Fibroblast of peridontal ligament (primary cell): ENCODE data around the gene CTXN1.
"Not testable (repeated sequence)": the region's sequence is repeated elsewhere in the genome, so short reads cannot be mapped to it uniquely, and the experiment has no call there.

ENCODE experiments used
- DNase-seq: peaks from one replicate; pipeline ENCODE4 v3.0.0-alpha.2; 2010; ENCODE audit errors: extremely low read depth

The CTXN1 gene

DNA sequence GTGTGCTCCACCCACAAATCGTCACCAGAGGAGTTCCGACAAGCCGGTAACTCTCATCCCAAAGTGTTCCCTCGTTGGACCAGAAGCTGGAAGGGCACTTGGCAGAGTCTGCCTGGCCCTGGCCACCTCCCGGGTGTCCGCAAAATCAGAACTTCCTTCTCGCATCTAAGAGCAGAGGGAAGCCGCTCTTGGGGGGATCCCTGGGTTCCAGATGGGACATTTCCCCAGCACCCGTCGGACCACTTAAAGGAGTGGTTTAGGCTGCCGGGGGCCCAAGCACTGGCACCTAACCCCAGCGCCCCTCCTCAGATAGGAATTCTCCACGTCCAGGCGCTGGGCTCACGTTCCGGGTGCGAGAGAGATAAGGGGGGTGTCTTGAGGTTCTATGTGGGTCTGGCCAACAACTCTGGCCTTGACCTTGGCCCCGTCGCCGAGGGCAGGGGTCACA, 23.1 kb downstream of the CTXN1 start:
- DNase-seq: no peak

DNA sequence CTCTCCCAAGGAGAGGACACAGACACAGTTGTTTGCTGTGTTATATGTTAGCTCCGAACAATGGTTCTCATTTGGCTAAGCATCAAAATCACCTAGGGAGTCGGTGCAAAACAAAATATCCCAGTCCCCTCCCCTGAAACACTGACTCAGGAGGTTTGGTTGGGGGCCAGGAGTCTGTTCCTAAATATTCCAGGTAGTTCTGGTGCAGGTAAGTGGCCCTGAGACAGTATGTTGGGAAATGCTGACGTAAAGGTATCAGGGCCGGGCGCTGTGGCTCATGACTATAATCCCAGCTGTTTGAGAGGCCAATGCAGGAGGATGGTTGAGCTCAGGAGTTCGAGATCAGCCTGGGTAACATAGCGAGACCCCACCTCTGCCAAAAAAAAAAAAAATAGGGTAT, 24.6 kb downstream of the CTXN1 start:
- no peak for DNase-seq

DNA sequence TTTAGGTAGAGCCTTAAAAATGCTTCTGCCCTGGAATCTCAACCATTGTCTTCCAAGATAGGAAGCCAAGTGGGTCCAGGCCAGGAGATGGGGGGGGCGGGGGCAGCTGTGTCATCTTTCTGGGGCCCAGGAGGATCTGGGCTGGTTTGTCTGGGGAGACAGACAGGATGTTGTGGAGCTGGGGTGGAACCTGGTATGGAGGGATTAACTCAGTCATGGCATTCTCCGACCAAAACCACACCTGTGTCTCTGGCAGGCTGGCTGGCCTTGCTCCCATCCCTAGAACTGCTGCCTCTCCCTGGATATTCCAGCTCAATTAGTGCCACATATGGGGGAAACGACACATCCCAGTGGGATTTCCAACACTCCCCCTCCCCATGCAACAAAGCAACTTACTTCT, 25.0 kb downstream of the CTXN1 start:
- no peak for DNase-seq

DNA sequence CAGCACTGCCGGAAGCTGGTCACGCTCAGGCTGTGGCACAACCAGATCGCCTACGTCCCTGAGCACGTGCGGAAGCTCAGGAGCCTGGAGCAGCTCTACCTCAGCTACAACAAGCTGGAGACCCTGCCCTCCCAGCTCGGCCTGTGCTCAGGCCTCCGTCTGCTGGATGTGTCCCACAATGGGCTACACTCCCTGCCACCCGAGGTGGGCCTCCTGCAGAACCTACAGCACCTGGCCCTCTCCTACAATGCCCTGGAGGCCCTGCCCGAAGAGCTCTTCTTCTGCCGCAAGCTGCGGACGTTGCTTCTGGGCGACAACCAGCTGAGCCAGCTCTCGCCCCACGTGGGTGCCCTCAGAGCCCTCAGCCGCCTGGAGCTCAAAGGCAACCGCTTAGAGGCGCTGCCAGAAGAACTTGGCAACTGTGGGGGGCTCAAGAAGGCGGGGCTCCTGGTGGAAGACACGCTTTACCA, 25.5 kb downstream of the CTXN1 start:
- no peak for DNase-seq

DNA sequence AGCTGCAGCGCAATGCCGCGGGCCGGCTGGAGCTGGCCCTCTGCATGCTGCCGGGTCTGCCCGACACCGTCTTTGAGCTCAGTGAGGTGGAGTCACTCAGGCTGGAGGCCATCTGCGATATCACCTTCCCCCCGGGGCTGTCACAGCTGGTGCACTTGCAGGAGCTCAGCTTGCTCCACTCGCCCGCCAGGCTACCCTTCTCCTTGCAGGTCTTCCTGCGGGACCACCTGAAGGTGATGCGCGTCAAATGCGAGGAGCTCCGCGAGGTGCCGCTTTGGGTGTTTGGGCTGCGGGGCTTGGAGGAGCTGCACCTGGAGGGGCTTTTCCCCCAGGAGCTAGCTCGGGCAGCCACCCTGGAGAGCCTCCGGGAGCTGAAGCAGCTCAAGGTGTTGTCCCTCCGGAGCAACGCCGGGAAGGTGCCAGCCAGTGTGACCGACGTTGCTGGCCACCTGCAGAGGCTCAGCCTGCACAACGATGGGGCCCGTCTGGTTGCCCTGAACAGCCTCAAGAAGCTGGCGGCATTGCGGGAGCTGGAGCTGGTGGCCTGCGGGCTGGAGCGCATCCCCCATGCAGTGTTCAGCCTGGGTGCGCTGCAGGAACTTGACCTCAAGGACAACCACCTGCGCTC, 26.1 kb downstream of the CTXN1 start:
- no peak for DNase-seq

DNA sequence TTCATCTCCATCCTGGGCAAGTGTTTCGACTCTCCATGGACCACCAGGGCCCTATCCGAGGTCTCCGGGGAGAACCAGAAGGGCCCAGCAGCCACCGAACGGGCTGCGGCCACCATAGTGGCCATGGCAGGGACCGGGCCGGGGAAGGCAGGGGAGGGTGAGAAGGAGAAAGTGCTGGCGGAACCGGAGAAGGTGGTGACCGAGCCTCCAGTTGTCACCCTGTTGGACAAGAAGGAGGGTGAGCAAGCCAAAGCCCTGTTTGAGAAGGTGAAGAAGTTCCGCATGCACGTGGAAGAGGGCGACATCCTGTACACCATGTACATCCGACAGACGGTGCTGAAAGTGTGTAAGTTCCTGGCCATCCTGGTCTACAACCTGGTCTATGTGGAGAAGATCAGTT, 27.0 kb downstream of the CTXN1 start:
- no peak for DNase-seq

DNA sequence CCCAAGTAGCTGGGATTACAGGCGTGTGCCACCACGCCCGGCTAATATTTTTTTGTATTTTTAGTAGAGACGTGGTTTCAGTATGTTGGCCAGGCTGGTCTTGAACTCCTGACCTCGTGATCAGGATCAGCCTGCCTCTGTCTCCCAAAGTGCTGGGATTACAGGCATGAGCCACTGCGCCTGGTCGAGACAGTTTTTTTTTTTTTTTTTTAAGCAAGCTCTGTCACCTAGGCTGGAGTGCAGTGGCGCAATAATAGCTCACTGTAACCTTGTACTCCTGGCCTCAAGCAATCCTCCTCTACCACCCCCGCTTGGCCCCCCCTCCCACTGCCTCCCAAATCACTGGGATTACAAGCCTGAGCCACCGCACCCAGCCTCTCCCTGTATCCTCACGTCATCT, 28.6 kb downstream of the CTXN1 start:
- no peak for DNase-seq

DNA sequence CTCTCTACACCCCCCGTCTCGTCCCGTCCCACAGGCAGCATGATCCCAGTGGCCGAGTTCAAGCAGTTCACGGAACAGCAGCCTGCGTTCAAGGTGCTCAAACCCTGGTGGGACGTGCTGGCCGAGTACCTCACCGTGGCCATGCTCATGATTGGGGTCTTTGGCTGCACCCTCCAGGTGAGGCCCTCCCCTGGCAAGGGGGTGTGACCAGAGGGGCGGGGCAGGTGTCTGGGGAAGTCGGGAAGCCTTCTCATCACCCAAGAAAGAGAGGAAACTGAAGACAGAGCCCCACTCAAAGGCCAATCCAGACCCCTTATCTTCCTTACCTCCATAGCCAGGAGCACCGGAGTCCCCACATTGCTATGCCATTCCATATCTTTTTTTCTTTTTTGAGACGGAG, 30.4 kb downstream of the CTXN1 start:
- no peak for DNase-seq

DNA sequence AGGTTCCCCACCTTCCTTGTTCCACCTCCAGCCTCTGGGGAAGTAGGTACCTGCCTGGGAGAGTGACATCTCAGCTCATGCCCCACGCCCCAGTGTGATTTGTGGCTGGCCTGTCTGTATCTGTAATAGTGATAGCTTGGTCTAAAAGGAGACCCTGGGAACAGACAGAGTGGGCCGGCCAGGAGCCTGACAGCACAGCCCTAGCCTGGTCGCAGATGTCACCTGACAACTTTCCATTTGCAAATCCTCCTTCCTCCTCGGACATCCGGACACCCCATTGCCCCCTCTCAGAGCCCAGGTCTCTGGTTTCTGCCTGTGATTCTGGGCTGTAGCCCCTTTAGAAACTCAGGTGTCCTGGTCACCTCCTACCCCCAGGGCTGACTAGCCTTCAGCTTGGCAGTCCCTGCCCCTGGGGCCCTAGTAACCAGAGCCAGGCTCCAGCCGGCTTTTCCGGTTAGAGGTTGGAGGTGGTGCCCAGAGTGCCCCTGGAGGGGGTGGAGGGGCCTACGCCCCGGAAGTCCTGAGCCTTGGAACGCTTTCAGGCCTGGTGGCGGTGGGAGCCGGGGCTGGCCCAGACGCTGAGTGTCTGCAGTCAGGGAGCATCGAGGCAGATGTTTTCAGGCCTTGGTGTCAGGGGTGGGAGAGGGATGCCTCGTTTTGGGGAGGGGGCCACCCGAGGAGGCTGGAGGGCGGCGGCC, 31.2 kb downstream of the CTXN1 start:
- DNase-seq: no peak

DNA sequence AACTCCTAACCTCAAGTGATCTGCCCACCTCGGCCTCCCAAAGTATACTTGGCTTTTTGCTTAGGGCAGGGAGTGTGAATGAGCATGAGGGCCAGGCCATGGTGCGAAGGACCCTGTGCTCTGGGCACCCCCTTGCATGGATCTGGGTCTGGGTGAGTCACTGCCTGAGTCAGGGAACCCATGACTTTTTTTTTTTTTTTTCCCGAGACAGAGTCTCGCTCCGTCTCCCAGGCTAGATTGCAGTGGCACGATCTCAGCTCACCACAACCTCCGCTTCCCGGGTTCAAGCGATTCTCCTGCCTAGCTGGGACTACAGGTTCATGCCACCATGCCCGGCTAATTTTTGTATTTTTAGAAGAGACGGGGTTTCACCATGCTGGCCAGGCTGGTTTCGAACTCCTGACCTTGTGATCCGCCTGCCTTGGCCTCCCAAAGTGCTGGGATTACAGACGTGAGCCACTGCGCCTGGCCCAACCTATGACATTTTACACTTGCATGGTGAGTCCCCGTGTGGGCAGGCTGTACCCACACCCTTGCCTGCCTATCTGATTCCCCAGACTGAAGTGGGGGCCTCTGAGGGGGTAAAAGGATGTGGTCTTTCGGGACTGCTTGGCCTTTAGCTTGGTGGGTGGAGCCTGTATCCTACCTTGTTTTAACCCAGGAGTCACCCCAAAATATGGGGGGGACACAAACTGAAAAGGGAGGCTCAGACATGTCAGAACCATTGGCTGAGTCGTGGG, 32.4 kb downstream of the CTXN1 start:
- not testable (repeated sequence) for DNase-seq

DNA sequence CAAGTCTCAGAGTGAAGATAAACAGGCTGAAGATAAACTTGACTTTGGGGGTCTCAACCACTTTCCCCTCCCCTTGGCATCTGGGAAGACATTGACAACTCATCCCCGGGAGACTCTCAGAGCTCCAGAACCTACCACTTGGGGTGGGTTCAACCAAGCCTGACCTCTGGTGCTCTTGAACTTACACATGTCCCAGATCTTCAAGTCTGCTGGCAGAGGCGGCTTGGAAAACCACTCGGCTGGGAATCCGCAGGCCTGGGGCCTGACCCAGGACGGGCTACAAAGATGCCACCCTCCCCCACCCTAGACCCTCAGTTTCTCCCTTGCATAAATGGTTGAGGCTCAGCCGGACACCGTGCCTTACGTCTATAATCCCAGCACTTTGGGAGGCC, 37.1 kb downstream of the CTXN1 start:
- DNase-seq: no peak

DNA sequence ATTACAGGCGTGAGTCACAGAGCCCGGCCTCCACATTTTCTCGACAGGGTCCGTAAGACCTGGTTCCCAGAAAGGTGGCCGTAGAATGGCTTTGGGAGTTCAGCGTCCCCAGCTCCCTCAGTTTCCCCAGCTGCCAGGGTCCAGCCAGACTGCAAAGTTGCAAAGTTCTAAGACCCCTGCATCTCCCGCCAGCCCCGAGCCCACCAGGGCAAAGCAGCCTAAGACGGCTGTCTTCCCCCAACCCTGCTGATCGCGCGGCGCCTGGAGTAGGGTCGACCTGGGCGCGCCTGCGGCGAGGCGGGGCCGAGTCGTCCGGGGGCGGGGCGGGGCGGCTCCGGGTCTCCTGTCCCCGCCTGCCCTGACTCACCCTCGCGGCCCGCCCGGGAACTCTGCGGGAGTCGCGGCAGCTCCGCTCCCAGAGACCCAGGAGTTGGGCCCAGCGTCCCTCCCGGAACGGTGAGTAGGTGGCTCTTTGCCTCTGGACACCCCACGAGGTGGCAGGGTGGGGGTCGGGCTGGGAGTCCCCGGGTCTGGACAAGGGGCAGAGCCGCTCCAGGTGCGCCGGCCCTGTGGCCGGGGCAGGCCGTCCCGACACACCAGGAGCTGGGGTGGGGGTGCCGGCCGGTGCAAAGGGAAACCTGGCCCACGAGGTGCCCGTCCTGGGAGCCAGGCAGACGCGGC, 37.6 kb downstream of the CTXN1 start, which contains the start of gene LRRC8E:
Gene LRRC8E (plus strand): TSS at position 366 of the 681 bp plus-strand sequence. CDS start 7,094 bp downstream, outside the sequence.
- peak; percentile 43 for DNase-seq

DNA sequence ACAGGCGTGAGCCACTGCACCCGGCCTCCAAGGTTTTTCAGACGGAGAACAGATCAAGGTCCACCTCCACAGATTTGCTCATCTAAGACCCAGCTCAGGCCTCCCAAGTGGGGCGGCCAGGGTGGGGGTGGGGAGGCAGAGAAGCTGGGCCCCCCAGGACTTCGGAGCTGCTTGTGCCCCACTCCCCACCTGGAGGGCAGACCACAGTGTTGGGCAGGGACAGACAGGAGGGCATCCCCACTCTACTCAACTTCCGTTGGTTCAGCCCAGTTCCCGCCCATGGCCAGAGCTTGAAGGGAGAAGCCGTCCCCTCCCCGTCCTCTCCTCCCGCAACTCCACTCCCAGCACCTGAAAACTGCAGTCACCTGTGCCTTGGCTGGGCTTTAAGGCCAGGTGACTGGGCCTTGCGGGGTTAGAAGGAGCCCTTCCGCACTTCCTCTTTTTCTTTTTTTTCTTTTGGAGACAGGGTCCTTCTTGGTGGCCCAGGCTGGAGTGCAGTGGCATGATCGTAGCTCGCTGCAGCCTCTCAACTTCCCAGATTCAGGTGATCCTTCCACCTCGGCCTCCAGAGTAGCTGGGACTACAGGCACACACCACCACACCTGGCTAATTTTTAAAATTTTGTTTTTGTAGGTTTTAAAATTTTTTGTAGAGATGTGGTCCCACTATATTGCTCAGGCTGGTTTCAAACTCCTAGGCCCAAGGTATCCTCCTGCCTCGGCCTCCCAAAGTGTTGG, 38.4 kb downstream of the CTXN1 start:
- DNase-seq: no peak

DNA sequence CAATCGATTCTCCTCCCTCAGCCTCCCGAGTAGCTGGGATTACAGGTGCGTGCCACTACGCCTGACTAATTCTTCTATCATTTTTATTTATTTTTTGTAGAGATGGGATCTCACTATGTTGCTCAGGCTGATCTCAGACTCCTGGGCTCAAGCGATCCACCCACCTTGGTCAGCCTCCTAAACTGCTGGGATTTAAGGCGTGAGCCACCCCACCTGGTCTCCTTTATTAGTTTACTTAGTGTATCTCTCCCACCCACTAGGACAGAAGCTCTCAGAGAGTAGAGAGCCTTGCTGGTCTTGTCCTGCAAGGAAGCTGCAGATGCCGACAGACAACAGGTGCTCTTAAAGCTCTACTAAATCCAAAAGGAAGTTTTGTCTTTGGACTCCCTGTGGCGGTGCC, 40.1 kb downstream of the CTXN1 start:
- DNase-seq: no peak

DNA sequence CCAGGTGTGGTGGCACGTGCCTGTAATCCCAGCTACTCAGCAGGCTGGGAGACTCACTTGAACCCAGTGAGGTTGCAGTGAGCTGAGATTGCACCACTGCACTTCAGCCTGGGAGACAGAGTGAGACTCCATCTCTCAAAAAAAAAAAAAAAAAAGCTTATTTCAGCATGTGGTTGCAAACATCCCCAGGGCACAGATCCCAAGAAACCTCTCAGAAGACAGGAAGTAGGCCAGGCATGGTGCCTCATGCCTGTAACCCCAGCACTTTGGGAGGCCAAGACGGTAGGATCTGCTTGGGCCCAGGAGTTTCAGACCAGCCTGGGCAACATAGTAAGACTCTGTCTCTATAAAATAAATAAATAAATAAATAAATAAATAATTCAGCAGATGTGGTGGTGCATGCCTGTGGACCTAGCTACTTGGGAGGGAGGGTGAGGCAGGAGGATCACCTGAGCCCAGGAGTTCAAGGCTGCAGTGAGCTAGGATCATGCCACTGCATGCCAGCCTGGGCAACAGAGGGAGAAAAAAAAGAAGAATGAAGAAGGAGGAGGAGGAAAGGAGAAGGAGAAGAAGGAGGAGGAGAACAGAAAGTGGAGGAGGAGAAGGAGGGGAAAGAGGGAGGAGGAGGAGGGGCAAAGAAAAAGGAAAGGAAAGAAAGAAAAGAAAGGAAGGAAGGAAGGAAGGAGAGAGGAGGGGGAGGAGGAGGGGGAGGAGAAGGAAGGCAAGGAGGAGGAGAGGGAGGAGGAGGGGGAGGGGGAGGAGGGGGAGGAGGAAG, 42.0 kb downstream of the CTXN1 start:
- peak; percentile 58 for DNase-seq

DNA sequence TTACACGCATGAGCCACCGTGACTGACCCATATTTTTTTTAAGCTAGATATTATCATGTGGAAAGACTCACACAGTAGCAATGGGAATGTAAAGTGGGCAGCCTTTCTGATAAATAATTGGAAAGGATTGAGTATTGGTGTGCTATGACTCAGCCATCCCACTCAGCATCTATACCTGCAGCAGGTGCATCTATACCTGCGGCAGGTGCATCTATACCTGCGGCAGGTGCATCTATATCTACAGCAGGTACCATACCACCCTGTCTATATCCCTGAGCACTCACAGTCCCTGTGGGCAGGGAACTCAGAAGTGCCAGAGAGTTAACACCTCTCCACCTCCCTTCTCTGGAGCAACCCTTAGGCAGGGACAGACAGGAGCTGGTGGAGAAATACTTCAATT, 42.8 kb downstream of the CTXN1 start:
- no peak for DNase-seq

DNA sequence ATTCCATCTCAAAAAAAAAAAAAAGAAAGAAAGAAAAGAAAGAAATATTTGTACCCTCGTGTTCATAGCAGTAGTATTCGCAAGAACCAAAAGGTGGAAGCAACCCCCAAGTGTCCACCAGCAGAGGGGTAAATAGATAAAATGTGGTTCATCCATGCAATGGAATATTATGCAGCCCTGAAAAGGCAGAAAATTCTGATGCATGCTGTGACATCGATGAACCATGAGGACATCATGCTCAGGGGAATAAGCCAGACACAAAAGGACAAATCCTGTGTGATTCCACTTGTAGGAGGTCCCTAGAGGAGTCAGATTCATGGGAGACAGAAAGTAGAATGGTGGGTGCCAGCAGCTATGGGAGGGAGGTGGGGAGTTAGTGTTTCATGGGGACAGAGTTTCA, 44.0 kb downstream of the CTXN1 start:
- DNase-seq: no peak

DNA sequence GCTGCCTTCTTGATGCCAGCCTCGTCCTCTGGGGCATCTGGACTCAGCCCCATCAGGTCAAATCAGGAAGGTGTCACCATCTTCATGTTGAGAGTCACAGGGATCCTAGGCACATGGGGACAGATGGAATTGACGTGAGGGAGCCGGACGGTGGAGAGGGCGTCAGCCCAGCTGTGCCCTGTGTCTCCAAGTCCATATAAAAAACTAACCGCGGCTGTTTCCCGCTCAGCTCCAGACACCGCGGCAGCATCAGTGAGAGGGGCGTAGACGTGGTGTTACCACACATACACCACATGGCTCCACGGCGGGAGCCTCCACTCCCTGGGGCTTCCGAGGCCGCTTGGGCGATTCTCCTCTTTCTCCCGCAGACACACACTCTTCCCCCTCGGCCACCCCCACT, 46.1 kb downstream of the CTXN1 start:
- DNase-seq: no peak

DNA sequence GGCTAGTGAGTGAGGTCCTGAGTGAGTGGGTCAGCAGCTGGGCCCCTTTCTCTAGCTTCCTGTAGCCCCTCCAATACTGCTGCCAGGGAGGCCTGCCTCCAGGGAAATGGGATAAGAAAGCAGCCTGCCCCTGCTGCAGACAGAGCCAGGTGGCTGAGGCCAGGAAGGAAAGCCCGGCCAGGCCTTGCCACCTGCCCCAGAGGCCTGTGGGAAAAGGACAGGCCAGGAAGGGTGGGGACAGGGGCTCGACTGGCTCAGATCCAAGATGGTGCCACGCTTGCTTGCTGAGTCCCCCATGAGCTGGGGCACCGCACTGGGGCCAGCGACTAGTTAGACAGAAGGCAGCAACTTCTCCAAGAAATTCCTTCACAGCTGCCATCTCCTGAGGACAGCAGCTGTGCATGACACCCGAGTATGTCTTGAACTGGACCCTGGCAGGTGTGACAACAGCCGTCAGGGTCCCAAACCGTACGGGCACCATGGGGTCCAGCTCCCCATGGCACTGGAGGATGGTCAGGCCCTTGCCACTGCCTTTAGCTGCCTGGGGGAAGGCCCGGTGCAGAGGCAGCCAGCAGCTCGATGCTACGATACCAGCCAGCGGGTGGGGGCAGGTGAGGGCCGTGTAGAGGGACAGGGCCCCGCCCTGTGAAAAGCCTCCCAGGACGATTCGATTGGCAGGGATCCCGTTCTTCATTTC, 46.7 kb downstream of the CTXN1 start:
- no peak for DNase-seq

DNA sequence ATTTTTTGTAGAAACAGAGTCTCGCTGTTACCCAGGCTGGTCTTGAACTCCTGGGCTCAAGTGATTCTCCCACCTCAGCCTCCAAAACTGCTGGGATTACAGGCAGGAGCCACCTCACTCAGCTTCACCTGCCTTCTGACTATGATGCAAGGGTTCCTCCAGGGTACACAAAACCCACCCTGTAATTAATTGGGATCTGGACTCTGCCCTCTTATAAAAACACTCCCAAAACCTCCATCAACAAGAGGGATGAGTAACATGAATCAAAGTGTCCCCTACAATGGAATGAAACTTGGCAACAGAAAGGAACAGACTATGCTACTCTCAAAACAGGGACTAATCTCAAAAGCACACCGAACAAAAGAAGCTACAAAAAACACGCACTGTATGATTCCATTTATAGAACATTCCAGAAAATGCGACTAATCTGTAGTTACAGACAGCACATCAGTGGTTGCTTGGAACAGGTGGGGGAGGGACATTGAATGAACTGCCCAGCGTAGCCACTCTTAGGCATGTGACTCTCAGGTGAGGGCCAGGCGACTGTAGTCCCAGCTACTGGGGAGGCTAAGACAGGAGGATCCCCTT, 48.6 kb downstream of the CTXN1 start:
- DNase-seq: no peak
